HCEC 1CT (cell line): ENCODE results near the gene MYOM1.

Source experiments
- DNase-seq: peaks from one replicate; pipeline ENCODE4 v3.0.0-alpha.2; 2017

The MYOM1 gene

DNA sequence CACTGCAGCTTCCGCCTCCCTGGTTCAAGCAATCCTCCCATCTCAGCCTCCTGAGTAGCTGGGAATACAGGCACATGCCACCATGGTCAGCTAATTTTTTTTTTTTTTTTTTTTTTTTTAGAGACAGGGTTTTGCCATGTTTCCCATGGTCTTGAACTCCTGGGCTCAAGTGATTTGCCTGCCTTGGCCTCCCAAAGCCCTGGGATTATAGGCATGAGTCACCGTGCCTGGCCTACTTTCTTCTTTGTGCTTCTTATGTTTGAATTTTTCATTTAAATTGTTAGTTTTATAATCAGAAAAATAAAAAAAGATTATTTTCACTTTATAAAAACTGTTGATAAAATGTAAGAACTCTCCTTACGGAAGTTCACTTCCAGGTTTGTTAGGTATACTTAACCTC lies 105.3 kb downstream of the MYOM1 start:
- DNase-seq = no peak

DNA sequence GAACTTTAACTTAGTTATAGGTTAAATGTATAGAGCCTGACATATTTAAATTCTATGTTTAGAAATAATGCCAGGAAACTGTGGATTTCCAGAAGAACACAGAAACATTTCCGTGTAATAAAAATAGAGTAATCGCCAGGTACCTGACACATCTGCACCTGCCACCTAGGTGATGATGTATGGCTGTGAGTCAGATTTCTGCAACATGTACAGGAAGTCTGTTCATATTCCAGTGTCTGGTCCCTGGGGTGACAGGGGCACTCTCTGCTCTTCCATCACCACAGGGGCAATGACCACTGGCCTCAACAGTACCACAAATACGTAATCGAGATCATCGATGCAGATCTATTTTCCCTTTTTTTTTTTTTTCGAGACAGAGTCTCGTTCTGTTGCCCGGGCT lies 105.7 kb downstream of the MYOM1 start:
- no peak for DNase-seq

DNA sequence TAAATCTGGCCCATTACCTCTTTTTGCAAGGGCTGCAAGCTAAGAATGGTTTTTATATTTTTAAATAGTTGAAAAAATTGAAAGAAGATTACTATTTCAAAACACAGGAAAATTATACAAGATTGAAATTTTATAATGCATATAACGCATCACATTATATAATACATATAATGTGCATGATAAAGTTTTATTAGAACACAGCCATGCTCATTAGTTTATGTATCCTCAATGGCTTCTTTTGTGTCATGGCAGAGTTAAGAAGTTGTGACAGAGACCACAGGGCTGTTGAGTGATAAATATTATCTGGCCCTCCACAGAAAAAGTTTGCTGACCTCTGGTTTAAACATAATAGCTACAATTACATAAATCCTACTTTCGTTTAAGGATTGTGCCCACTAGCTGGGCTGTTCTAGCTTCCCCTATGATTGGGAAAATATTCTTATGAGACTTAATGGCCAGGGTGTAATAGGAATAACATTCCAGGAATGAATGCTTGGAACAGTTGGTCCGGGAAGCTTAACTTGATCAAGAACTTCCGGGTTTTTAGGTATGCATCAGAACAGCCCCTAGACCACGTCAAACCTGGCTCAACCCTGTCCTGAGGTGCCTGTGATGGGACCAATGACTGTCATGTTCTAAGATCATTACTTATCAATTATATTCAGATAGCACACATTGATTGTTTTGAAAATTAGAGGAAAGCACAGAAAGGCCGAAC lies 108.1 kb downstream of the MYOM1 start:
- no peak for DNase-seq

- no peak for DNase-seq
These were observed 109.6 kb downstream of the MYOM1 start for GRCh38 chr18:3110034-3110752.

- no peak for DNase-seq
These were observed 112.0 kb downstream of the MYOM1 start for GRCh38 chr18:3107740-3108151.

GRCh38 chr18:3104190-3105054 lies 115.3 kb downstream of the MYOM1 start:
- DNase-seq = peak; percentile 91

DNA sequence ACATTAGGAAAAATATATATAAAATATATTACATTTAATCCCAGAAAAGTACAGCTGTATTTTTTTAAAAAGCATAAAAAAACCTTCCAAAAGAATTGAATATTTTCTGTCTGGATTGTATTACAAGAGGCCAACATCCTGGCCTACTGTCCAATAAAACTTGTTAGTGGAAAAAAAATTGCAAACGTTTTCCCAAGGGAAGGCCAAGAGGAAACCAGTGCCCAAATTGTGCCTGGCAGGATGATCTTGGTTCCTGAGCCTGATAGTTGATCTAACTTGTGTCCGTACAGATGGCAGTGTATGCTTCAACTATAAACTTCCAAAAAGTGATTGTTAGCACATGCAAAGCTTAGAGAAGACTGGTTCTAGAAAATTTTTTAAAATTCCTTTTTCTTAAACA lies 116.2 kb downstream of the MYOM1 start:
- no peak for DNase-seq

DNA sequence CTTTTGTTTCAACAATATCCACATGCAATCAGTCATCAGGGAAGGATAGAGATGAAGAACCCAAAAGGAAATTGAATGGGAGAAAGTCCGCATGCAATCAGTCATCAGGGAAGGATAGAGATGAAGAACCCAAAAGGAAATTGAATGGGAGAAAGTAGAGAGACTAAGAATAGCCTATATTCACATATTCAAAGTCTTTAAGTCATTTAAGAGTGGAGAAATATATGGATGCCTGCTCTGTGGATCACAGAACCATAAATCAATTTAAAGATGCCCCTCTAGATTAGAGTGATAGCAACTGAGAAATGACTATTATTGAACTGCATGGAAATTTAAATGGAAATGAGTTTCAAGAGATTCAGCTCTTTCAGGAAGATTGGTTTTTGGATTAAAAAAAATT lies 116.8 kb downstream of the MYOM1 start:
- no peak for DNase-seq

DNA sequence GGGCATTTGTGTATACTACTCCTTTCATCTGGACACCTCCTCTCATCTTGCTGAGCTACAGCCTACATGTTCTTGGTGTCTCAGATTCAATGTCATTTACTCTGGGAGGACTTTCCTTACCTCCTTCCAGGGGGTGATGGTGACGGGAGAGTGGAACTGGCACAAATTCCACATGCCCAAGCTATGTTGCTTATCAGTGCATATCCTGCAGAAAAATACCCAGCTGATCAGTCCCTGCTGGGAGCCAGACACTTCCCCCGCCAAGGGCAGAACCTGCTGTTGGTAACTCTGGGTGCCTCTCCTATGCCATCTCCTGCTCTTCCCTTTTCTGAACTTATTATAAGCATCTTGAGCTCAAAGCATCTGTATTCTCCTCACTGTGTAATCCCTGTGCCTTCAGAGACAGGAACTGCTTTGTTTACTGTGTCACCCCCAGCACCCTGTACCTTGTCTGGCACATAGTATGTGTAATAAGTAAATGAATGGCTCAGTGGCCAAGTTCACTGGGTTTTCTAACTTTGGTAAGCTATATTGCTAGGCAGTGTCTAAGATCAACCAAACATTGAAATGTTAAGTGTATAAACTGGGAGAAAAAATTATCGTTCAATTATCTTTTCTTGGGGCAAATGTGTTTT lies 119.2 kb downstream of the MYOM1 start:
- DNase-seq = no peak

DNA sequence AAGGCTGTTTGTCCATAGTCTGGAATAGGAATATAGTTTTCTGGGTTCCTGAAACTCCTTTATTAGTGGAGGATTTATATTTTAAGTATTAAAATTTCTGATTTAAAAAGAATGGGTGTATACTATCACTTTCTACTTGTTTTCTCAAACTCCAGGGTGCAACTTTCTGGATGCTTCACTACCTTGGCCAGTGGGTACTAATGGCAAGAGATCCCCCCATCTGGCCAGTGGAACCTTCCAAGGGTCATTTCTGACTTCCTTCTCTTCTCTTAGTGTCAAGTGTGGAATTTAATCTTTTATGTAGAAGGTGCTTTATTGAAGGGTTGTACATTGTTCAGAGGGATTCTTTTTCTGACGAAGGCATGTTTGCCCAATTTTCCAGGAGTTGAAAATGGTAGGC lies 120.4 kb downstream of the MYOM1 start:
- no peak for DNase-seq

GRCh38 chr18:3097082-3097481 lies 122.7 kb downstream of the MYOM1 start:
- no peak for DNase-seq

DNA sequence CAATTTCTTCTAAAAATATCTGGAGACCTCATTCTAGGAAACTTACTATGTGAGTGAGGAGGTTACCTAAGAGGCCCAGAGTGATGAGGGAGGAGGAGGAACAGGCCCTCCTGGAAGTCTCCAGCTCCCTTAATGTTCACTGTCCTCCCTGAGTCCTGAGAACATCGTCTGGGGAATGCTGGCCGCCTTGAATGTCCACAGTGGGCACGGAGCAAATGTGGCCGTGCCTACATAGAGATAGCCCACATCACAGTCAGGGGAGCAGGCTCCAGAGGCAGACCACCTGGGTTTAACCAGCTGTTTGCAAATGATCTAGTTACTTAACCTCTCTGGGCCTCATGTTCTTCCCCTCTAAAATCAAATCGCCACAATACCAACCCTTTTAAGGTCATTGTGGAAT lies 123.8 kb downstream of the MYOM1 start:
- no peak for DNase-seq

GRCh38 chr18:3094338-3094684 lies 125.5 kb downstream of the MYOM1 start:
- no peak for DNase-seq

GRCh38 chr18:3093624-3094337 lies 126.0 kb downstream of the MYOM1 start:
- DNase-seq = no peak

DNA sequence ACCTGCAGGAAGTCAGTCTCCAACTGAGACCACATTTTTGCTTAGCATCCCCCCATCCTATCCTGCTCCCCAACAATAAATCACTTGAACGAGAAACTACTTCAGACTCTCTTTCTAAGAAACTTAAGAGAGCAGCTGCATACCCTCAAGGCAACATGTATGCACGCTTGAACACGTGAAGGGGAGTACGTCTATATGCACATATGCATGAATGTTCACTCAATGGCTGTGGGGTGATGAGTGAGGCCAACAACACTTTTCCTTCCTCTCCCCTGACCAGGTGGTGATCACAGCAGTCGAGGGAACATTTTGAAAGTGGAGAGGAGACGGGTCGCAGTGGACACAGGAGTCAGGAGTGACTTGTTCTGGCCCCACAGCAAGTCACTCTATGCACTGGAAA lies 127.0 kb downstream of the MYOM1 start:
- no peak for DNase-seq

DNA sequence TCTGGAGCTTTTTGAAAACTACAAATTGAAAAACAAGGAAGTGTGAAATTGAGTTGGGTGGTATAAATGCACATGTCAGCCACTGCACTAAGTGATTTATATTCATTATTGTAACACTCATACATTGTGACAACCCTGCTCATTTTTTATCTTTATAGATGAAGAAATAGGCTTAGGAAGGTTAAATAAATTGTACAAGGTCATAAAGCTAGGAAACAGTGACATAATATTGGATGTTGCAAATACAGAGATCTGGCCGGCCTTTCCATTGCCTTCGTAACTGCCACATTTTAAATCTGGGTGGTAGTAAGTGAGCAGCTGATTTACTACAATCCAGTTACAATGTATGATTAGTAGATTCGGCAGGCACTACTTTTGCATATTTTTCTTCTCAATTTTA lies 130.2 kb downstream of the MYOM1 start:
- DNase-seq = no peak

- DNase-seq = no peak
These were observed 131.3 kb downstream of the MYOM1 start for GRCh38 chr18:3088449-3088848.

GRCh38 chr18:3086871-3087270 lies 132.9 kb downstream of the MYOM1 start:
- DNase-seq = no peak

GRCh38 chr18:3085612-3086011 lies 134.2 kb downstream of the MYOM1 start:
- DNase-seq = no peak

DNA sequence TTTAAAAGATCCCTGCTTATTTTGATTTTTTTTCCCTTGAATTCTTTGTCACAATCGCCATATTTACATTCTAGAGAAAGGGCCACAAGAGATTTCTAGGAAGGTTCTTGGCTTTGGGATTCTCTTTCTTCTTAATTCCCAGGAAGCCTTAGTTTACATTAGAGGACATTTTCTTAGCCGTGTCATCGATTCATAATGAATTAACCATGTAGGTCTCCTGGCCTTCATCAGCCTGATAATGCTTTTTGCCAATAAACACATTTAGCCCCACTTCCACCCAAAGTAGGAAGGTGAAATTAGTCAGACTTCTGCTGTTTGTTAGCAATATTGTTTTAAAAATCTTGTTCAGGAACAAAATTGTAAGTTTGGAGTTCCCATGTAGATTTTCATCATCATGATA lies 135.6 kb downstream of the MYOM1 start:
- DNase-seq = no peak

GRCh38 chr18:3083766-3084165 lies 136.0 kb downstream of the MYOM1 start:
- DNase-seq = no peak

DNA sequence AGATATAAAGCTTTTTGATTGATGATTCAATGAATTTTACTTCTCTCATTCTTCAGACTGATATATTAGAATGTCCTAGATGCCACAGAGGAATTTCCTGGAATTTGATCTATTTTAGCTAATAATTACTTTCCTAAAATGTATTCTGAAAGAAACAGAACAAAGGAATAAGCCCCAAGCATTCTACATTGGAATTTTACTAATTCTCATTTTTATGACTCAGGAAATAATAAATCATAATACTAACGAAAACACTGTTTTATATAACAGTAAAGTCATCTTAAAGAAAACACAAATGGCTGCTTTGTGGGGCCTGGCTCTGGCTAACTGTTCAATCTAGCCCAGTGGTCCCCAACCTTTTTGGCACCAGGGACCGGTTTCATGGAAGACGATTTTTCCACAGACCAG lies 138.2 kb downstream of the MYOM1 start:
- no peak for DNase-seq

- DNase-seq = no peak
These were observed 140.1 kb downstream of the MYOM1 start for GRCh38 chr18:3079653-3080052.
